ENCODE results near the gene RAD51B.

- TF ChIP-seq TEAD4 (CRISPR knock-in tag; IDR thresholded peaks at IDR 0.05) (no peak), CTCF (IDR thresholded peaks at IDR 0.05) (no peak), NR3C1 (CRISPR knock-in tag; conservative IDR thresholded peaks at IDR 0.05; ENCODE audit: low read depth) (no peak), NFYB (CRISPR knock-in tag; conservative IDR thresholded peaks at IDR 0.05; ENCODE audit: low read depth) (no peak), MAX (CRISPR knock-in tag; IDR thresholded peaks at IDR 0.05) (no peak), E2F1 (CRISPR knock-in tag; IDR thresholded peaks at IDR 0.05) (no peak), ZNF232 (CRISPR knock-in tag; IDR thresholded peaks at IDR 0.05) (no peak), HMGXB4 (CRISPR knock-in tag; IDR thresholded peaks at IDR 0.05) (no peak), NR2C2 (CRISPR knock-in tag; IDR thresholded peaks at IDR 0.05) (no peak), CBFB (CRISPR knock-in tag; IDR thresholded peaks at IDR 0.05; ENCODE audit: low read depth) (no peak), USF2 (CRISPR knock-in tag; IDR thresholded peaks at IDR 0.05) (no peak)
Measured at GRCh38 chr14:67961676-67962075, 142.1 kb downstream of the RAD51B start.
